T-cell (primary cell): ENCODE measurements around the gene TAC1. TPM values are rescaled to one million over a fixed set of nuclear protein-coding genes. Genes with fewer than 3 reads are reported as not detected.
"Not testable (repeated sequence)": the region's sequence is repeated elsewhere in the genome, so short reads cannot be mapped to it uniquely, and the experiment has no call there.

Experiments
- ATAC-seq, 4 experiments: fragments of 200-7000 bp in 3 of 4; fragments of 150-1000 bp in 1 of 4; cut with Tn5 transposase; replicated peaks in 1 of 4; 1 replicate in 3 of 4; 2 replicates in 1 of 4; pipeline ENCODE4 v1.10.0; 2021; ENCODE audit warnings: moderate library complexity in 3 of 4, mild to moderate bottlenecking in 2 of 4, moderate number of reproducible peaks in 1 of 4
- CTCF ChIA-PET, 2 donors: fragments of 300-600 bp; sonication (Branson Sonifier 250); formaldehyde crosslinking; loops; one replicate each; lab custom pipeline; 2022; ENCODE audit warnings: antibody characterized with exemption in 2 of 2; lab: Charles Lee
- POLR2A ChIA-PET, 2 donors: fragments of 300-600 bp; sonication (Branson Sonifier 250); formaldehyde crosslinking; loops; one replicate each; lab custom pipeline; 2022; ENCODE audit warnings: antibody characterized with exemption in 2 of 2; lab: Charles Lee
- DNase-seq, 35 experiments: peaks; one replicate each; pipeline versions ENCODE4 v3.0.0 to v3.0.0-alpha.2; 2013 to 2023
- H3K27ac ChIP-seq: one replicate; pipeline ENCODE4 v1.5.1; 2013; ENCODE audit warnings: low read length
- H3K27me3 ChIP-seq, 2 experiments: replicated peaks in 1 of 2; 1 replicate in 1 of 2; 2 replicates in 1 of 2; pipeline versions ENCODE4 v1.6.1 to v1.7.0; 2013; ENCODE audit warnings: low read length in 1 of 2, mixed read lengths in 1 of 2; ENCODE audit not compliant: control insufficient read depth in 2 of 2, insufficient read depth in 2 of 2; ENCODE audit errors: extremely low read depth in 1 of 2
- H3K36me3 ChIP-seq, 2 donors: 1 replicate in 1 of 2; 2 replicates in 1 of 2; pipeline versions ENCODE4 v1.6.1 to v1.7.0; 2013; ENCODE audit warnings: low read length in 1 of 2; ENCODE audit not compliant: control insufficient read depth in 2 of 2, insufficient read depth in 1 of 2; ENCODE audit errors: extremely low read depth in 1 of 2
- H3K4me1 ChIP-seq, 2 experiments: 1 replicate in 1 of 2; 2 replicates in 1 of 2; pipeline versions ENCODE4 v1.6.1 to v1.7.0; 2013; ENCODE audit warnings: low read length in 2 of 2, mixed read lengths in 1 of 2; ENCODE audit not compliant: insufficient read depth in 2 of 2, control insufficient read depth in 1 of 2; ENCODE audit errors: extremely low read depth in 1 of 2
- H3K4me3 ChIP-seq, 2 donors: 1 replicate in 1 of 2; 2 replicates in 1 of 2; pipeline versions ENCODE4 v1.5.1 to v1.7.0; 2013; ENCODE audit warnings: mild to moderate bottlenecking in 2 of 2, low read length in 1 of 2, moderate library complexity in 1 of 2; ENCODE audit not compliant: control insufficient read depth in 1 of 2; ENCODE audit errors: extremely low read depth in 1 of 2
- H3K9me3 ChIP-seq: 2 replicates; pipeline ENCODE4 v1.7.0; 2013
- H3K27ac Mint-ChIP-seq, 2 donors: one replicate each; pipeline ENCODE4 v1.8.0; 2020 to 2021; ENCODE audit warnings: mild to moderate bottlenecking in 2 of 2, mixed read lengths in 2 of 2
- H3K27me3 Mint-ChIP-seq, 2 donors: one replicate each; pipeline ENCODE4 v1.8.0; 2021 to 2022; ENCODE audit warnings: mixed read lengths in 2 of 2
- H3K36me3 Mint-ChIP-seq: one replicate; pipeline ENCODE4 v1.8.0; 2021; ENCODE audit warnings: mixed read lengths
- H3K4me1 Mint-ChIP-seq, 3 donors: one replicate each; pipeline ENCODE4 v1.8.0; 2020 to 2022; ENCODE audit warnings: mixed read lengths in 3 of 3, mild to moderate bottlenecking in 1 of 3
- H3K4me3 Mint-ChIP-seq, 3 donors: one replicate each; pipeline ENCODE4 v1.8.0; 2020 to 2022; ENCODE audit warnings: mild to moderate bottlenecking in 3 of 3, mixed read lengths in 3 of 3, moderate library complexity in 3 of 3
- H3K9me3 Mint-ChIP-seq, 3 donors: one replicate each; pipeline ENCODE4 v1.8.0; 2020 to 2022; ENCODE audit warnings: mixed read lengths in 3 of 3
- WGBS: methylation state at CpG from one replicate; pipeline ENCODE4 v1.1.5; 2013; ENCODE audit warnings: missing lambda C conversion rate; ENCODE audit not compliant: insufficient coverage; 5-methylcytosine and 5-hydroxymethylcytosine counted together
- total RNA-seq, 35 experiments: library from RNA in 6 of 35; stranded (reverse) in 6 of 35; fragments of 120-200 nt in 1 of 35; gene quantifications; one replicate each; pipeline versions ENCODE4 v1.2.1 to v1.2.4 and lab custom pipeline; 2013 to 2026

The TAC1 gene
- total RNA-seq, 5 donors from 2014 or later (not counting 1 experiment from before 2014, with no cell fraction given): not detected

DNA sequence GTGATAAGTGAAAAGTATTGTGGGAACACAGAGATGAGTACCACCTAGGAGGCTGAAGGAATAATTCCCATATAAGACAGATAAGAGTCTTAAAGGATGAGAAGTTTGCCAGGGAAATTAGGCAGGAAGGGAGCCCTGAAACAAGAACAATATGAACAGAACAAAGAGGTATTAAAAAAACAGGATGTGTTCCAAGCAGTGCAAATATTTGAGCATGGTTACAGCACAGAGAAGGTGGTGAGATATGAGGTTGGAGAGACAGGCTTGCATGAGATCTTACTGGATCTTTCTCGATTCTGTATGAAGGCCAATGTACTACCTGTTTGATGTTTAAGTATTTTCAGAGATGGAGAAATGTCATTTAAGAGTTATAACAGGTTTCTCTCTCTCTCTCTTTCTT, 20.3 kb downstream of the TAC1 start:
- Histone ChIP-seq H3K27me3 (no peaks in the 10 kb centered on the region), H3K4me1 (no peaks in the 10 kb centered on the region), H3K36me3 (no peaks in the 10 kb centered on the region), H3K9me3 (no peaks in the 10 kb centered on the region), H3K27ac (no peak overlapping the region), H3K4me3 (no peak overlapping the region)
- no CpG with 5 or more reads among the region's 1 CpG for WGBS
- ChIA-PET POLR2A (no interaction called here), CTCF (no interaction called here)
- no peak for ATAC-seq
- H3K4me3 Mint-ChIP-seq: no peak overlapping the region
- no peak overlapping the region for H3K27ac Mint-ChIP-seq
- DNase-seq: no peak
- no peaks in the 10 kb centered on the region for H3K4me1 Mint-ChIP-seq
- H3K9me3 Mint-ChIP-seq: no peaks in the 10 kb centered on the region
- H3K36me3 Mint-ChIP-seq: no peaks in the 10 kb centered on the region
- H3K27me3 Mint-ChIP-seq: peaks cover 0 to 4% of the 10 kb centered on the region in 2 donors

DNA sequence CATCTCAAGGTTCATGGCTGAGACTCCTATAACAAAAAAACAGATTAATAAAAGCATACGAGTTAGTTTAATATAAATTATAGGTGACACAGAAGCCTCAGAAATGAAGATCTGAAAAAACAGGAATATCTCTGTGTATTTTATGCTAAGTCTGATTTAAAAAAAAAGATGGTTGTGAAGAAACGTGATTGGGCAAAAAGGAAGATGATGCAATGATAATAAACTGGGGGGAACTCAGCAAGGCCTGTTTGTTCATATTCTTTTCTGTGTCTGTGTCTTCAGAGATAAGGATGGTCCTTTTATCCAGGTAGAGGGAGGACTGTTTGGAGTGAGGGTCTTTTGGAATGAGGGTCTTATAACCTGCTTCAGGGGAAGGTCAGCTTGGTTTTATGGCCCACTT, 25.9 kb downstream of the TAC1 start:
- Histone ChIP-seq H3K4me3 (no peak overlapping the region), H3K27ac (no peak overlapping the region), H3K9me3 (no peaks in the 10 kb centered on the region), H3K36me3 (no peaks in the 10 kb centered on the region), H3K27me3 (no peaks in the 10 kb centered on the region), H3K4me1 (no peaks in the 10 kb centered on the region)
- Mint-ChIP-seq H3K9me3 (peaks cover 0 to 7% (median 0%) of the 10 kb centered on the region in 3 donors), H3K4me1 (no peaks in the 10 kb centered on the region), H3K27me3 (peaks cover 0 to 7% of the 10 kb centered on the region in 2 donors), H3K27ac (no peak overlapping the region), H3K4me3 (no peak overlapping the region), H3K36me3 (no peaks in the 10 kb centered on the region)
- DNase-seq (no peak), ATAC-seq (no peak)
- ChIA-PET POLR2A (no interaction called here), CTCF (no interaction called here)
- 36% methylated on average over 1 of the region's 2 CpGs for WGBS

DNA sequence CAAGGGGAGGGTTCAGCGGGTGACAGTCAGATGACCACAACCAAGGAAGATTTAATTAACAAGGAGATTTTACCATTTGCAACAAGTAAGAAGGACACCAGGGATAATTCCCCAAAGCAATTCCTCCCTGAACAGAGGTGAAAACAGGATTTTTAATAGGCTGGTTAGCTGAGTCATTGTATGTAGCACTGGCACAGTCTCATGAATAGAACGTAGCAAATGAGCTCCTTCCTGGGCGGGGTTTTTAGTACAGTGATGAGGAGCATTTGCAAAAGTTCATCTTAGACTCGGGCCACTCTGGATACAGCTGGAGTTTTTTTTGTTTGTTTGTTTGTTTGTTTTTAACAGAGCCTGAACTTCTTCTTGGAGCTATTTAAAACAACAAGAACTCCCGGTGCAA, 39.0 kb downstream of the TAC1 start:
- CTCF ChIA-PET: no interaction called here
- WGBS: no CpG with 5 or more reads among the region's 5 CpGs
- no peak overlapping the region for H3K27ac Mint-ChIP-seq

DNA sequence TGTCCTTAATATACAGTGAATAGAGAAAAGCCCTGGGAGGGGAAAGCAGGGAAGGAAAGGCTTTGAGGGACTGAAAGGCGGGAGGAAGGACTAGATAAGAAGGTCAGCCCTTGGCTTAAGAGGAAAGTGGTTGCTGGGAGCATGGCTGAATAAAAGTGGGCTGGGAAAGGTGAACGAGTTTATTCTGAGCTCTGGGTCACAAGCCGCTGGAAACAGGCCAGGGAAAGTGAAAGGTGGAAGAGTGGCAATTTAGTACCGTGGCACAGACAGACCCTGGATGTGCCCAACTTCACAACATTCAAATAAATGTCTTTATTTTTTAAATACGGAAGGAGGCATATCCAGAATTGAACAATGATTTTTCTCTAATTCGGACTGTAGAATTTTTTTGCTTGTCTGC, 39.7 kb downstream of the TAC1 start:
- Mint-ChIP-seq H3K4me3 (no peak overlapping the region), H3K27me3 (no peaks in the 10 kb centered on the region), H3K9me3 (no peaks in the 10 kb centered on the region), H3K27ac (no peak overlapping the region), H3K36me3 (no peaks in the 10 kb centered on the region), H3K4me1 (no peaks in the 10 kb centered on the region)
- no CpG with 5 or more reads among the region's 6 CpGs for WGBS
- no peak for DNase-seq
- ChIA-PET CTCF (no interaction called here), POLR2A (no interaction called here)
- Histone ChIP-seq H3K4me1 (no peaks in the 10 kb centered on the region), H3K27me3 (no peaks in the 10 kb centered on the region), H3K4me3 (no peak overlapping the region), H3K36me3 (no peaks in the 10 kb centered on the region), H3K9me3 (no peaks in the 10 kb centered on the region), H3K27ac (no peak overlapping the region)
- ATAC-seq: no peak

More for the DNA sequence above, 39.0 kb downstream of the TAC1 start:
- Mint-ChIP-seq H3K27me3 (no peaks in the 10 kb centered on the region), H3K36me3 (no peaks in the 10 kb centered on the region), H3K4me3 (no peak overlapping the region), H3K9me3 (no peaks in the 10 kb centered on the region), H3K4me1 (no peaks in the 10 kb centered on the region)
- ATAC-seq (no peak), DNase-seq (no peak)
- POLR2A ChIA-PET: no interaction called here
- H3K27ac ChIP-seq: no peak overlapping the region
- H3K36me3 ChIP-seq: no peaks in the 10 kb centered on the region
- no peaks in the 10 kb centered on the region for H3K27me3 ChIP-seq
- H3K9me3 ChIP-seq: no peaks in the 10 kb centered on the region
- H3K4me3 ChIP-seq: no peak overlapping the region
- no peaks in the 10 kb centered on the region for H3K4me1 ChIP-seq

DNA sequence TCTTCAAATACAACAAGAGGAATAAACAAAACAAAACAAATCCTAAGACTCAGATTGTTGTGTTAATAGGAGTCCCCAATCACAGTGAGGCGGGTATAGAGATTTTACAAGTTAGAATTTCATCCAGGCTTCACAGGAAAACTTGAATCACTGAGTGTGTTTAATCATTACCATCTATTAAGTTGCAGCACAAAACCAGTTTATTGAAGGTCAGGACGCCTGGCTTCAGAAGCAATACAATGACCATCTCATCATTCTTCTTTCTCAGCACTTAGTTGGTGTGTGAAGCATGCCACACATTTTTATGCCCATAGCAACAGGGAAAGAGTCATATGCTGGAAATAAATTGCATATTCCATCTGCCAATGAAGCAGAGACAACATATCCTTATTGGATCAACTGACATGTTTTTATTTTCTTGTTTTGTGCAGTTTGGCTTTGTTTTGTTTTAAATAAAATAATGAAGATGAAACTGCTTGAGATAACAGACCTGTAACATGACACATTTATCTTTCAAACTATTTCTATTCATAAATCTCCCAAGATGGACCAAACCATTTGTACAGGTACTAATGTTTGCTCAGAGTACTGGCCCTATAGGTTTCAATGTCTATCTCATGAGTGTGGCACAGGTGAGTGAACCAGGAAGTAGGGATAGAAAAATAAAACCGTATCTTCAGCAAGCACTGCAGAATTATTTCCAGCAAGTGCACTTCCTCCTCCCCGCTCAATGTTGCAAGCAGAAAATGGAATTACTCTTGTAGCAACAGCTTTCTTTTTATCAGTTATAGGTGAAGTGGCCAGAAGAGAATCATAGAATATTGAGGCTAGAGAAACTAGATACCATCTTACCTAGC, 40.4 kb downstream of the TAC1 start:
- Mint-ChIP-seq H3K4me3 (no peak overlapping the region), H3K27ac (no peak overlapping the region), H3K36me3 (no peaks in the 10 kb centered on the region), H3K27me3 (no peaks in the 10 kb centered on the region), H3K4me1 (no peaks in the 10 kb centered on the region), H3K9me3 (no peaks in the 10 kb centered on the region)
- Histone ChIP-seq H3K27ac (no peak overlapping the region), H3K9me3 (no peaks in the 10 kb centered on the region), H3K4me1 (no peaks in the 10 kb centered on the region), H3K36me3 (no peaks in the 10 kb centered on the region), H3K4me3 (no peak overlapping the region), H3K27me3 (no peaks in the 10 kb centered on the region)
- ChIA-PET CTCF (no interaction called here), POLR2A (no interaction called here)
- WGBS: no CpG with 5 or more reads among the region's 4 CpGs
- no peak for ATAC-seq
- no peak for DNase-seq

DNA sequence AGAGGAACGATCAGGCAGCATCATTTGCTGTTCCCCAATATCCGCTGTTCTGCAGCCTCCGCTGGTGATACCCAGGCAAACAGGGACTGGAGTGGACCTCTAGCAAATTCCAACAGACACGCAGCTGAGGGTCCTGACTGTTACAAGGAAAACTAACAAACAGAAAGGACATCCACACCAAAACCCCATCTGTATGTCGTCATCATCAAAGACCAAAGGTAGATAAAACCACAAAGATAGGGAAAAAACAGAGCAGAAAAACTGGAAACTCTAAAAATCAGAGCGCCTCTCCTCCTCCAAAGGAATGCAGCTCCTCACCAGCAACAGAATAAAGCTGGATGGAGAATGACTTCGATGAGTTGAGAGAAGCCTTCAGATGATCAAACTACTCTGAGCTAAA, 54.5 kb downstream of the TAC1 start:
- H3K36me3 ChIP-seq, H3K4me1 Mint-ChIP-seq, H3K27ac Mint-ChIP-seq, H3K4me1 ChIP-seq, H3K36me3 Mint-ChIP-seq, H3K27me3 ChIP-seq, H3K4me3 Mint-ChIP-seq, H3K27me3 Mint-ChIP-seq, DNase-seq, H3K4me3 ChIP-seq, H3K27ac ChIP-seq, H3K9me3 ChIP-seq, CTCF ChIA-PET, ATAC-seq, POLR2A ChIA-PET: not testable (repeated sequence)
- peaks cover 9 to 17% (median 11%) of the 10 kb centered on the region in 3 donors for H3K9me3 Mint-ChIP-seq
- 97% methylated on average over 3 of the region's 7 CpGs for WGBS
